ENCODE results near the gene POLE2.
"Not testable (repeated sequence)": the region's sequence is repeated elsewhere in the genome, so short reads cannot be mapped to it uniquely, and the experiment has no call there.

POLE2 gene

GRCh38 chr14:49670475-49670874 is 17.5 kb downstream of the POLE2 start:
- FAIRE-seq (no peak), DNase-seq (ENCODE audit: extremely low spot score, insufficient read length, low read depth) (no peak)

GRCh38 chr14:49659526-49660455 is 28.2 kb downstream of the POLE2 start:
- FAIRE-seq (no peak), DNase-seq (ENCODE audit: extremely low spot score, insufficient read length, low read depth) (no peak)

GRCh38 chr14:49657500-49657899 is 30.5 kb downstream of the POLE2 start:
- not testable (repeated sequence) for DNase-seq (ENCODE audit: extremely low spot score, insufficient read length, low read depth); FAIRE-seq

DNA sequence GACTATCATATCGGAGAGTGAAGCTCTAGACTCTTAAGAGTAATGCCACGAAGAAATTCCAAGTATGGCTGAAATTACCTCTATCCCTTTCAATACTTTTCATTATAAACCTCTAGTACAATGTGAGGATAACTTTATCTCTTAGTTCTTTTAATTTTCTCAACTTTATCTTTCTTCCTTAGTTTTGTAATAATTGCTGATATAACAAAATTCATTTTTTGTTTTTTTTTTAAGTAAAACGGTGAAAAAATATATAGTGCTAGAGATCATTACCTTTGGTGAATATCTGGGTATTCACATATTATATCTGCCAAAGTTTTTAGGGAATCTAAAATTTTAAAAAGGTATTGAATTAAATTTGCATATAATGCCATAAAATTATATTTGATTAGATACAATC is 33.5 kb downstream of the POLE2 start:
- FAIRE-seq (no peak), DNase-seq (ENCODE audit: extremely low spot score, insufficient read length, low read depth) (no peak)

DNA sequence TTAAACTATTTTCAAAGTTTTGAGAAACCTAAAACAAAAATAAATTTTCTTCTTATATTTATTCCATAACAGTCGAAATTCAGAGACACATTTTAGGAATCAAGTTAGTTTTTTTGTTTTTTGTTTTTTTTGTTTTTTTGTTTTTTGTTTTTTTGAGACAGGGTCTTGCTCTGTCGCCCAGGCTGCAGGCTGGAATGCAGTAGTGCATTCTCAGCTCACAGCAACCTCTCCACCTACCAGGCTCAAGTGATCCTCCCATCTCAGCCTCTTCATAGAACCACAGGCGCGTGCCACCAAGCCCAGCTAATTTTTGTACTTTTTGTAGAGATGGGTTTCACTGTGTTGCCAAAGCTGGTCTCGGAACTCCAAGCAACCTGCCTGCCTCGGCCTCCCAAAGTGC is 34.5 kb downstream of the POLE2 start:
- FAIRE-seq (no peak), DNase-seq (ENCODE audit: extremely low spot score, insufficient read length, low read depth) (no peak)

DNA sequence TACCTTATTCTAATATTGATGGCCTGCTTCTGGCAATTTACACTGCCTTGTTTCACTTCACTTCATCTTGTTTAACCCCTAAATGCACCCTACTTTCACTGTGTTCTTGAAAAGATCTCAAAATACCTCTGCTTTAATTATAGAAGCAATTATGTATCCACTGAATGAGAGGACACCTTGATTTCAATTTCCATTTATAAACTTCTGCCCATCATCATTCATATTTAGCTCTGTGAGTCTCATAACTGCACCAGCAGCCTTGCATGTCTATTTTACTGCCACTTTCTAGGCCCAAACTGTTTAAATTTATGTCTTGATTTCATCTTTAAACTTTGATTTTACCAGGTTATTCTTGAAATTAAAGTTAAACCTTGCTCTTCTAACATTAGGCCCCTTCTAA is 45.9 kb downstream of the POLE2 start:
- FAIRE-seq (no peak), DNase-seq (ENCODE audit: extremely low spot score, insufficient read length, low read depth) (no peak)

- DNase-seq (ENCODE audit: extremely low spot score, insufficient read length, low read depth) (no peak), FAIRE-seq (peak; percentile 41)
These were observed 46.3 kb downstream of the POLE2 start for GRCh38 chr14:49641697-49642129.

DNA sequence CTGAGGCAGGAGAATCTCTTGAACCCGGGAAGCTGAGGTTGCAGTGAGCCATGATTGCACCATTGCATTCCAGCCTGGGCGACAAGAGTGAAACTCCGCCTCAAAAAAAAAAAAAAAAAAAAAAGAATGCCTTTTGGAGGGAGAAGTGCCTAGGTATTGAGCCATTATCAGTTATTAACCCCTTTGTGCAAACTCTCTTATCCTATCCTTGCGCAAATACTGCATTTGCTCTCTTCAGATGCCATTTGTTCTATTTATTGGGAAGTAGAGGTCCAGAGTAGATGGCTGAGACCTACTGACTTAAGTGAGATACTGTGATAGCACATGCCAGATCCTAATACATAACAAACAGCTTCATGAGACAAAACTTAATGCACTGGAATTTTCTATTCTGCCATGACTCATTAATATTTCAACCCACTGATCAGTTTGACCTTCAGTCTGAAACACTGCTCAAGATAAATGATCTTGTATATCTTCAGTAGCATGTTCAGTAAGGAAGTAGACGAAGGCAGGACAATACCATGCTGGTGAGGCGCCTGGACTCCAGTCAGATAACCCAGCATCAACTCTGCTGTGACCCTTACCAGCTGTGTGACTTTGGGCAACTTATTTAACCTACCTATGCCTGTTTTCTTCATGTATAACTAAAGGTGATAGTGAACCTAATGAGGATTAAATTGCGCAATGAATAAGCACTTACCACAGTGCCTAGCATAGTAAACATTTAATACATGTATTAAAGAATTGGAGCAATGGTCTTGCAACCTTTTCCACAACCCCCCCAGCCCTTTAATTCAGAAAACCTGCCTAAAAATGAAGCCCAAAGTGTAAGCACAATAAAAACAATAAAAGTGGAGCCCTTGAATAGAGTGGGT is 47.2 kb downstream of the POLE2 start:
- FAIRE-seq (peak; percentile 26), DNase-seq (ENCODE audit: extremely low spot score, insufficient read length, low read depth) (no peak)

DNA sequence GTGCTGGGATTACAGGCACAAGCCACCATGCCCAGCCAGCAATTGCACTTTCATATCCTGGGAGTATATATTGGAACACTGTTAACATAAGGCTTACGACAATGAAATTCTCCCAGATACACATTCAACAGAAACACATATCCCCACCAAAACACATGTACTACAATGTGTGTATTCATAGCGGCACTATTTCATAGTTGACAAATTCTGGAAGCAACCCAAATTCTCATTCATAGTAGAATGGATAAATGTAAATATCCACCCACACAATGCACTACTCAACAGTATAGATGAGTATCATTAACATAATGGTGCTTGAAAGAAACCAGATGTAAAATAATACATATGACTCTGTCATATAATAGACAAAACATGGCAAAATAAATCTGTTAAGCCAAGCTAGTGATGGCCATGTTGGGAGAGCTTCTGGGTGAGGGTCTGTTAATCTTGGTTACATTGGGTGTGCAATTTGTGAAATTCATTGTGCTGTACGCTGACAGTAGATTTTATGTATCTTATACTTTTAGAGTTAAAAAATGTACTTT is 50.4 kb downstream of the POLE2 start:
- DNase-seq (ENCODE audit: extremely low spot score, insufficient read length, low read depth) (no peak), FAIRE-seq (no peak)

GRCh38 chr14:49636866-49637265 is 51.1 kb downstream of the POLE2 start:
- FAIRE-seq (no peak), DNase-seq (ENCODE audit: extremely low spot score, insufficient read length, low read depth) (no peak)

DNA sequence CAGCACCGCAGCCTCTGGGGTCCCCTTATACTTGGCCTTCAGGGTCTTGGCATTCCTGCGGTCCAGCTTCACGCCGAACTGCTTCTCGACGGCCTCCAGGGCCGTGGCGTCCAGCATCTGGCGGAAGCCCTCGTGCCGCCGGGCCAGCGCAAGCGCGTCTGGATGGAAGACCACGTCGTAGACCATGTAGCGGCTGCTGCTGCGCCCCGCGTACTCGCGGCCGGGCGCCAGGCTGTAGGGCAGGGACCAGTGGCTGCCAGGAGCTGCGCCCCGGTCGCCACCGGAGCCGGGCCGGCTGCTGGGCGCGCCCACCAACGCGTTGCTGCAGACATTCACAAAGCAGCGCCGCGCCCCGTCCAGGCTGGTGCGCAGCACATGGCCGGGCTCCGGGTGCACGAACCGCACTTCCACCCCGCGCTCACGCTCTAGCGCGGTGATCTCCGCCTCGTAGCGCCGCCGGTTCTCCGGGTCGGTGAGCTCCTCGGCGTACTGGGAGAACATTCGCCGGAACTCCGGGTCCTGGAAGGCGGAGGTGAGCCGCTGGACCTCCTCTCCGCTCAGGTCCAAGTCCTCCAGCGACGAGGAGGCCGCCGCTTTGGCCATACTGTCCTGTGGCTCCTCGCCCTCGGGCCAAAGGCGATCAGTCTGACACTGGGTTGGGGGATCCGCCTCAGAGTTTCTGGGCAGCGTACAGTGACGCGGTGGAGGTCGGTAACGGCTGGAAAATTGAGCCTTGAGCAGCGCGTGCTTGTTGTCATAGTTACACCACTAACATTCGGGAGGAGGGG is 53.3 kb downstream of the POLE2 start, which contains the start of gene DNAAF2:
Gene DNAAF2 (minus strand): TSS at position 698 of the 788 bp plus-strand sequence. CDS start 95 bp downstream, at position 603.
- FAIRE-seq, result no peak
- peak; percentile 32 for DNase-seq (ENCODE audit: extremely low spot score, insufficient read length, low read depth)

GRCh38 chr14:49633640-49634546 is 54.1 kb downstream of the POLE2 start:
- DNase-seq (ENCODE audit: extremely low spot score, insufficient read length, low read depth) (peak; percentile 71), FAIRE-seq (peak; percentile 84)

GRCh38 chr14:49623941-49624839 is 63.8 kb downstream of the POLE2 start:
- DNase-seq (ENCODE audit: extremely low spot score, insufficient read length, low read depth), result no peak
- peak; percentile 64 for FAIRE-seq

DNA sequence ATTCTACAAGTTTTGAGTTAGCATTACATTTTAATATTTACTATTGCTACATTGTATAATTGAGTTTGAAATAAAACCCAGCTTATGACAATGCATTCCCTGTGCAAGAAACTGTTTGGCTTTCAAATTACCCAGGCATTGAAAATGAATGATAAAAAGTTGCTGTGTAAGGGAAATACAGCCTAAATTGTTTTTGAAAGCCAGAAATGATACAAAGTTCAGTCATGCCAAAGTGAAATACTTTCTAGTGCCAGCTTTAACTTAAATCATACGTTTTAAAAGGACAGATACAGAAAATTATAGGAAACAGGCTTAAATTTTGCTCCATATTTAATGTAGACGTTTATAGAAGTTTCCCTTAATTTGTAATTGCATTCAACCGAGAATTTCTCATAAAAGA is 64.6 kb downstream of the POLE2 start:
- FAIRE-seq (no peak), DNase-seq (ENCODE audit: extremely low spot score, insufficient read length, low read depth) (no peak)

- FAIRE-seq, result no peak
- DNase-seq (ENCODE audit: extremely low spot score, insufficient read length, low read depth), result no peak
These were observed 65.9 kb downstream of the POLE2 start for GRCh38 chr14:49622022-49622607.

- DNase-seq (ENCODE audit: extremely low spot score, insufficient read length, low read depth) (no peak), FAIRE-seq (no peak)
These were observed 66.7 kb downstream of the POLE2 start for GRCh38 chr14:49621114-49621881.

Data from GM18507 (cell line).